GM04504 (cell line): ENCODE data around the gene UQCRC2.
"Not testable (repeated sequence)": the region's sequence is repeated elsewhere in the genome, so short reads cannot be mapped to it uniquely, and the experiment has no call there.

Experiments used
- DNase-seq: peaks from one replicate; pipeline ENCODE4 v3.0.0-alpha.2; 2012; ENCODE audit warnings: low read depth

Gene UQCRC2

DNA sequence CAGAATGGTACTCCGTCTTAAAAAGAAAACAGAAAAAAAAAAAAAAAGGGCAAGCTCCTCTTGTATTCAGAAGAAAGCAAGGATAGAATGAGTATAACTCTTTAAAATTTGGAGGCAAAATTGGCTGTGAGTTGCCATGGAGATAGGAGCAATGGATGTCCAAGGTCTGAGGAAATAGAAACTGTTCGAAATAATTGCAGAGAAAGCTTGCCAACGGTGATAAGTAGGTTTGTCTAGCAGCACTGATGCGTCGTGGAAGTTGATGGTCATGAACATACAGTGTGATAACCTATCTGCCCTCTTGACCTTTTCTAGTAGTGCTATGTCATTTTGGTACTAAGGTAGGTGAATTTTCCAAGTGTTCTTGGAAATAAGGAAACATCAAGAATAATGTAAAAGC is 57.7 kb downstream of the UQCRC2 start:
- DNase-seq, result no peak

DNA sequence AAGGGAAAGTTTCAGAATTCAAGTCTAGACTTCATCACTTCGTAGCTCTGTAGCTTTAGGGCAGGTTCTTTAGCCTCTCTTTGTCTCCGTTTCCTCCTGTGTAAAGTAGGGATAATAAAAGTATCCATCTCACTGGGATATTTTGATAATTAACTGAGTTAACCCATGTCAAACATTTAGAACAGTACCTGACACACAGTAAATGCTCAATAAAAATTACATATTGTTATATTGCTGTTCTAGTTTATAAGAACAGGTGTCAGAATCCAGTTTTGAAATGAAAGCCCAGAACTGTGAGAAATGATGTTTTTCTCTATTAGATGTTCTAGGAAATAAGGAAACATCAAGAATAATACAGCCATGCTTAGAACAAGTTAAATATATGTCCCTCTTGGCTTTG is 59.1 kb downstream of the UQCRC2 start:
- no peak for DNase-seq

GRCh38 chr16:22013486-22013885 is 60.3 kb downstream of the UQCRC2 start:
- no peak for DNase-seq

GRCh38 chr16:22014271-22014873 is 61.2 kb downstream of the UQCRC2 start:
- DNase-seq, result no peak

GRCh38 chr16:22016927-22017326 is 63.8 kb downstream of the UQCRC2 start:
- no peak for DNase-seq

DNA sequence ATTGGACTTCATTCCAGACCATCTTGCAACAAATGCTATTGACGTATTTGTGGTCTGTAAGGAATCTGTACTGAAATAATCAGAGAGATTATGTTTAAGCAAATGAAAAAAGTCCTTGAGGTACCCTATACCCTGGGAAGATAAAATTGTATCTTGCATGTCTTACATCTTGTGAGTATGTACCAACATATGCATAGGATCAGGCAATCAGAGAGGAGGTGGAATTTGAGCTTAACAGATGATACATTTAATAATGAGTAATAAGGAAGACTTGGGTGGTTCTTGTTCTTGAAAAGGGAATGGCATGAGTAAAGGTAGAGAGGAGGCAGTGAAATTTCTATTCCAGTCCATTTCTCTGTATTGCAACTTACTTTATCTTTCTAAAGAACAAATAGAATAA is 65.4 kb downstream of the UQCRC2 start:
- no peak for DNase-seq

GRCh38 chr16:22022151-22022550 is 69.0 kb downstream of the UQCRC2 start:
- DNase-seq, result no peak

GRCh38 chr16:22023505-22023904 is 70.3 kb downstream of the UQCRC2 start:
- no peak for DNase-seq

- not testable (repeated sequence) for DNase-seq
These were observed 71.6 kb downstream of the UQCRC2 start for GRCh38 chr16:22024785-22025184.

DNA sequence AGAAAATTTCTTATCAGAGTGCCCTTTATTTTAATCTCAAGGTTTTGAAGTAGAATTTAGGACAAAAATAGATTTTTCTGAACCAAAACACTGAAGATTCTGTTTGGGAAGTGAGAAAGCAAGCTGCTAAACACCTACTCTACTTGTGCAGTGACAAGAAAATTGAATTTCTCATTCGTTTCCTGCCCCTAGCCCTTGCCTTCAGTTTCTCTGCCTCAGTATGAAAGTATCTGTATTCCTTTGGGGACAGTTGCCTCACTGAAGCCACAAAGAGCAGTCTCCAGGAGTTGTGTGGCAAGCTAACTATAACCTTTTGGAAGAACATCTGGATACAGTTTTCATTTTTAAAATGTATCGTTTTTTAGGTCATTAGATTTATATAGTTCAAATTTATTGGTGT is 74.5 kb downstream of the UQCRC2 start:
- no peak for DNase-seq

GRCh38 chr16:22029632-22030031 is 76.5 kb downstream of the UQCRC2 start:
- no peak for DNase-seq

GRCh38 chr16:22030087-22030812 is 77.1 kb downstream of the UQCRC2 start:
- no peak for DNase-seq

DNA sequence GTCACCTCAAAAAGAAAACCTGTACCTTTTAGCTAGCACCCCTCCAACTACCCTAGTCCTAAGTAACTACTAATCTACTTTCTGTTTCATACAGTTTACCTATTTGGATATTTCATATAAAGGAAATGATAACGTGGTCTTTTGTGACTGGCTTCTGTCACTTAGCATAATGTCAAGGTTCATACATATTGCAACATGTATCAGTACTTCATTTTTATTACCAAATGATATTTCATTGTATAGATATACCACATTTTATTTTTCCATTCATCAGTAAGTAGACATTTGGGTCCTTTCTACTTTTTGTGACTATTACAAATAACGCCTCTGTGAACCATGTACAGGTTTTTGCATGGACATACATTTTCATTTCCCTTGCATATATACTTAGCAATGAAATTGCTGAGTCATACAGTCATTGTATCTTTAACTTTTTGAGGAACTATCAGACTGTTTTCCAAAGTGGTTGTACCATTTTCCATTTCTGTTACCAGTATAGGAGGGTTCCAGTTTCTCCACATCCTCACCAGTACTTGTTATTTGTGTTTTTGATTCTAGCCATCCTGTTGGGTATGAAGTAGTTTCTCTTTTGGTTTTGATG is 78.4 kb downstream of the UQCRC2 start:
- DNase-seq, result no peak
